GM23248 (cell line): Measurements from ENCODE around the gene CADPS. TPM values are rescaled to one million over a fixed set of nuclear protein-coding genes. Genes with fewer than 3 reads are reported as not detected.

Experiments
- DNase-seq: peaks from one replicate; pipeline ENCODE4 v3.0.0-alpha.2; 2015
- H2AFZ ChIP-seq: fragments of 200-600 bp; sonication (generic); 2 replicates; pipeline ENCODE4 v1.6.1; 2016; ENCODE audit warnings: antibody characterized with exemption
- H3F3A ChIP-seq: fragments of 200-600 bp; sonication (generic); 2 replicates; pipeline ENCODE4 v1.6.1; 2016; ENCODE audit warnings: mild to moderate bottlenecking, antibody characterized with exemption, mixed run types; ENCODE audit not compliant: insufficient read depth
- H3K27ac ChIP-seq: fragments of 200-600 bp; sonication (generic); 2 replicates; pipeline ENCODE4 v1.5.1; 2016; ENCODE audit warnings: mild to moderate bottlenecking
- H3K27me3 ChIP-seq: fragments of 200-600 bp; sonication (generic); replicated peaks from 2 replicates; pipeline ENCODE4 v1.6.1; 2016; ENCODE audit warnings: mild to moderate bottlenecking; ENCODE audit not compliant: insufficient read depth
- H3K36me3 ChIP-seq: fragments of 200-600 bp; sonication (generic); 2 replicates; pipeline ENCODE4 v1.6.1; 2016; ENCODE audit warnings: low read depth, mild to moderate bottlenecking
- H3K4me1 ChIP-seq: fragments of 200-600 bp; sonication (generic); 2 replicates; pipeline ENCODE4 v1.6.1; 2016; ENCODE audit warnings: mild to moderate bottlenecking; ENCODE audit not compliant: insufficient read depth
- H3K4me2 ChIP-seq: fragments of 200-600 bp; sonication (generic); one replicate; pipeline ENCODE4 v1.6.1; 2016; ENCODE audit warnings: mild to moderate bottlenecking; ENCODE audit not compliant: unreplicated experiment
- H3K4me3 ChIP-seq: fragments of 200-600 bp; sonication (generic); 2 replicates; pipeline ENCODE4 v1.5.1; 2016; ENCODE audit warnings: mild to moderate bottlenecking
- H3K79me2 ChIP-seq: fragments of 200-600 bp; sonication (generic); 2 replicates; pipeline ENCODE4 v1.6.1; 2016; ENCODE audit warnings: mild to moderate bottlenecking; ENCODE audit not compliant: insufficient read depth
- H3K9ac ChIP-seq: fragments of 200-600 bp; sonication (generic); 2 replicates; pipeline ENCODE4 v1.6.1; 2016; ENCODE audit warnings: mild to moderate bottlenecking
- H3K9me2 ChIP-seq: fragments of 200-600 bp; sonication (generic); 2 replicates; pipeline ENCODE4 v1.6.1; 2016; ENCODE audit warnings: mixed run types, mild to moderate bottlenecking, moderate library complexity; ENCODE audit not compliant: insufficient read depth
- H3K9me3 ChIP-seq: fragments of 200-600 bp; sonication (generic); one replicate; pipeline ENCODE4 v1.6.1; 2017; ENCODE audit warnings: low read depth
- H4K20me1 ChIP-seq: fragments of 200-600 bp; sonication (generic); 2 replicates; pipeline ENCODE4 v1.6.0; 2016; ENCODE audit not compliant: insufficient read depth
- EZH2 ChIP-seq: fragments of 200-600 bp; sonication (generic); IDR thresholded peaks from 2 replicates; pipeline ENCODE4 v1.6.1; 2018; ENCODE audit warnings: antibody characterized with exemption, mild to moderate bottlenecking; ENCODE audit not compliant: insufficient read depth, poor library complexity, severe bottlenecking
- EZH2phosphoT487 ChIP-seq: fragments of 200-600 bp; sonication (generic); IDR thresholded peaks from 2 replicates; pipeline ENCODE4 v1.6.1; 2018; ENCODE audit warnings: antibody characterized with exemption, moderate library complexity, mild to moderate bottlenecking, low read depth; ENCODE audit not compliant: insufficient read depth
- WGBS, 2 experiments: methylation state at CpG; one replicate each; pipeline ENCODE4 v1.1.6; 2015 to 2017; ENCODE audit warnings: low lambda C conversion rate in 2 of 2, low coverage in 1 of 2; ENCODE audit errors: missing lambda C conversion rate in 2 of 2; 5-methylcytosine and 5-hydroxymethylcytosine counted together
- in situ Hi-C: fragments of 300-500 bp; cut with MboI; formaldehyde crosslinking; loops from 2 replicates; pipeline ENCODE4 v1.15.0; 2020
- polyA plus RNA-seq: library from polyadenylated mRNA; unstranded; fragments of >200 nt; fragmentation: Nextera tagmentation; extraction: Ambion mirVana; gene quantifications from 2 replicates; pipeline ENCODE4 v1.2.1, GENCODE V29; 2016
- total RNA-seq: library from RNA; depleted of rRNA; stranded (reverse); fragments of >200 nt; shearing (Covaris generic); gene quantifications from 2 replicates; pipeline ENCODE4 v1.2.3, GENCODE V29; 2014

CADPS gene
- total and polyA plus RNA-seq, 2 experiments from 2014 or later: 3.0 to 4.1 TPM

DNA sequence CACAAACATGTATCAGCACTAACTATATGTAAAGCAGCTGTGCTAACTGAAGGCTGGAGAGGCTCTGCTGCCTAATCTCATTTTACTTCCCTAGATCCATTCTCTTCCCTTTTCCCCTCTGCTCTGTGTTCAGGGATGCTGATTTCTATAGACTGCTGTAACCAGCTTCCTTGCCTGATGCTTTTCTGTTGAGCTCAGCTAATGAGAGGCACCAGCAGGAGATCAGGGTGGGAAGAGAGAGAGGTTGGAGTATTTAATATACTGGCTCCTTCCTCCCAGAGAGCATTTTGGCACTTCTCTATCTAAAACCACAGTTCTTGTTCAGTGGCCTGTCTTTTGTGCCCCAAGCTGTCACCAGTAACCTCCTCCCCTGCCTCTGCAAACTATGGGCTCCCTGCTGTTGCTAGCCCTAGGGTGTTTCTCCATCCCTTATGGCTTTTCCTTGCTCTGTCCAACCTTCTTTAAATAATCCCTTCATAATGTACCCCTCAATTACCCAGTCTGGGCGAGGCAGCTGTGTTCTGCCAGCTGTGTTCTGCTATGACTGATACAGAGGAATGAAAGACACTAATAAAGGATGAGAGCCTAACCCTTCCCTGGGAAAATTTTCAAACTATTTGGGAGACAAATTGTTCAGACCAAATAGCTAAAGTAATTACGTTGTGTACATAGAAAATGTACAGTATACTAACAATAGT lies 69.5 kb downstream of the CADPS start:
- H2AFZ ChIP-seq: no peak overlapping the region
- H3K79me2 ChIP-seq: no peaks in the 10 kb centered on the region
- no peaks in the 10 kb centered on the region for H3K27me3 ChIP-seq
- no peaks in the 10 kb centered on the region for H3F3A ChIP-seq
- no peaks in the 10 kb centered on the region for H3K9me3 ChIP-seq
- H3K36me3 ChIP-seq: no peaks in the 10 kb centered on the region
- WGBS, 2 experiments: 34 to 39% methylated on average over 2 of the region's 2 CpGs
- no peak overlapping the region for H3K4me3 ChIP-seq
- no peaks in the 10 kb centered on the region for H3K9me2 ChIP-seq
- no peaks in the 10 kb centered on the region for H3K4me1 ChIP-seq
- TF ChIP-seq EZH2: no peak
- TF ChIP-seq EZH2phosphoT487: no peak
- H3K9ac ChIP-seq: no peak overlapping the region
- H3K27ac ChIP-seq: no peak overlapping the region
- in situ Hi-C loops: no loop called here
- DNase-seq: no peak
- no peaks in the 10 kb centered on the region for H4K20me1 ChIP-seq
- H3K4me2 ChIP-seq: no peak overlapping the region

- Histone ChIP-seq H3K27me3 (no peaks in the 10 kb centered on the region), H3K27ac (no peak overlapping the region), H3K4me1 (no peaks in the 10 kb centered on the region), H3K9ac (no peak overlapping the region), H3K4me2 (no peak overlapping the region), H3F3A (no peaks in the 10 kb centered on the region), H3K79me2 (no peaks in the 10 kb centered on the region), H3K9me3 (no peaks in the 10 kb centered on the region), H3K9me2 (no peaks in the 10 kb centered on the region), H3K36me3 (no peaks in the 10 kb centered on the region), H2AFZ (no peak overlapping the region), H3K4me3 (no peak overlapping the region), H4K20me1 (no peaks in the 10 kb centered on the region)
- DNase-seq: no peak
- 72 to 76% methylated on average over 5 of the region's 5 CpGs for WGBS, 2 experiments
- in situ Hi-C loops: no loop called here
- no peak for TF ChIP-seq EZH2phosphoT487
- TF ChIP-seq EZH2: no peak
These were observed 70.1 kb downstream of the CADPS start for GRCh38 chr3:62805106-62805505.

GRCh38 chr3:62803276-62803675 lies 71.9 kb downstream of the CADPS start:
- H3K9ac ChIP-seq: no peak overlapping the region
- no peak for DNase-seq

GRCh38 chr3:62798000-62798399 lies 77.2 kb downstream of the CADPS start:
- in situ Hi-C loops: no loop called here
- Histone ChIP-seq H3K4me2 (no peak overlapping the region), H3K36me3 (no peaks in the 10 kb centered on the region), H3K4me1 (no peaks in the 10 kb centered on the region), H3K4me3 (no peak overlapping the region), H3K27ac (no peak overlapping the region), H3K9me2 (no peaks in the 10 kb centered on the region), H3K27me3 (no peaks in the 10 kb centered on the region), H2AFZ (no peak overlapping the region), H3K79me2 (no peaks in the 10 kb centered on the region), H3F3A (no peaks in the 10 kb centered on the region), H4K20me1 (no peaks in the 10 kb centered on the region), H3K9ac (no peak overlapping the region), H3K9me3 (no peaks in the 10 kb centered on the region)
- TF ChIP-seq EZH2phosphoT487 (no peak), EZH2 (no peak)
- 26 to 36% methylated on average over 3 of the region's 3 CpGs for WGBS, 2 experiments
- DNase-seq: no peak

More at GRCh38 chr3:62803276-62803675, 71.9 kb downstream of the CADPS start:
- Histone ChIP-seq H3F3A (no peaks in the 10 kb centered on the region), H3K27me3 (no peaks in the 10 kb centered on the region), H3K79me2 (no peaks in the 10 kb centered on the region), H3K4me2 (no peak overlapping the region), H4K20me1 (no peaks in the 10 kb centered on the region), H3K9me3 (no peaks in the 10 kb centered on the region), H3K36me3 (no peaks in the 10 kb centered on the region), H3K4me1 (no peaks in the 10 kb centered on the region), H3K27ac (no peak overlapping the region), H3K9me2 (no peaks in the 10 kb centered on the region), H2AFZ (no peak overlapping the region), H3K4me3 (no peak overlapping the region)
- in situ Hi-C loops: no loop called here
- TF ChIP-seq EZH2 (no peak), EZH2phosphoT487 (no peak)
- 61 to 77% methylated on average over 2 of the region's 2 CpGs for WGBS, 2 experiments
